H1 (cell line): ENCODE measurements around the gene CSPG5. TPM values are rescaled to one million over a fixed set of nuclear protein-coding genes. Genes with fewer than 3 reads are reported as not detected.

Source experiments
- CREB1 ChIP-seq: IDR thresholded peaks from 2 replicates; pipeline ENCODE4 v1.6.1; 2012; ENCODE audit warnings: inconsistent platforms
- CTCF ChIP-seq, 3 experiments: IDR thresholded peaks; 1 replicate in 2 of 3; 2 replicates in 1 of 3; pipeline versions ENCODE4 v1.5.1 to v1.6.1; 2011; ENCODE audit warnings: low read length in 3 of 3, mild to moderate bottlenecking in 3 of 3, inconsistent platforms in 2 of 3, low read depth in 1 of 3, moderate library complexity in 1 of 3; ENCODE audit not compliant: insufficient read depth in 1 of 3; ENCODE audit errors: control extremely low read depth in 1 of 3
- GTF2F1 ChIP-seq: IDR thresholded peaks from 2 replicates; pipeline ENCODE4 v1.6.1; 2012; ENCODE audit warnings: low read depth, low read length, improper control_type of control experiment, borderline replicate concordance
- JUND ChIP-seq: IDR thresholded peaks from 2 replicates; pipeline ENCODE4 v1.6.1; 2011; ENCODE audit warnings: mild to moderate bottlenecking, improper control_type of control experiment, low read length
- RAD21 ChIP-seq, 2 experiments: IDR thresholded peaks in 1 of 2; conservative IDR thresholded peaks in 1 of 2; 2 replicates each; pipeline ENCODE4 v1.6.1; 2011; ENCODE audit warnings: low read depth in 2 of 2, low read length in 2 of 2, improper control_type of control experiment in 1 of 2, inconsistent platforms in 1 of 2, mild to moderate bottlenecking in 1 of 2, moderate library complexity in 1 of 2
- SIN3A ChIP-seq, 2 experiments: IDR thresholded peaks in 1 of 2; conservative IDR thresholded peaks in 1 of 2; 2 replicates each; pipeline ENCODE4 v1.6.1; 2011 to 2012; ENCODE audit warnings: low read length in 2 of 2, improper control_type of control experiment in 1 of 2, low read depth in 1 of 2, mild to moderate bottlenecking in 1 of 2
- SP2 ChIP-seq: IDR thresholded peaks from 2 replicates; pipeline ENCODE4 v1.6.1; 2012; ENCODE audit warnings: mild to moderate bottlenecking, low read length, inconsistent platforms
- YY1 ChIP-seq: IDR thresholded peaks from 2 replicates; pipeline ENCODE4 v1.6.1; 2011; ENCODE audit warnings: low read depth, mild to moderate bottlenecking, low read length
- ZNF274 ChIP-seq: IDR thresholded peaks from 2 replicates; pipeline ENCODE4 v1.7.0; 2012; ENCODE audit warnings: low read length, borderline replicate concordance; ENCODE audit errors: extremely low read depth
- polyA plus RNA-seq, 7 experiments: library from polyadenylated mRNA; depleted of rRNA in 3 of 7; stranded (reverse) in 5 of 7; unstranded in 2 of 7; fragments of >200 nt in 5 of 7; fragments of 200-250 nt in 2 of 7; gene quantifications; 1 replicate in 5 of 7; 2 replicates in 1 of 7; 4 replicates in 1 of 7; pipeline versions ENCODE4 v1.2.1 to v1.2.3, GENCODE V29; 2011 to 2013; ENCODE audit warnings: missing spikeins in 2 of 7, mixed read lengths in 2 of 7
- total RNA-seq: library from RNA; stranded (reverse); fragmentation: NEBNext Ultra II Directional; extraction: Animal tissue kit (Norgen Biotek cat#: 25700); gene quantifications from 2 replicates; pipeline ENCODE4 v1.2.1, GENCODE V29; 2021
- TF ChIP-seq, protein P1 (sequence below): IDR thresholded peaks from 2 replicates; pipeline ENCODE4 v1.6.1; 2012; ENCODE audit warnings: low read length, inconsistent platforms

CSPG5 gene
- total and polyA plus RNA-seq, 2 of the 8 experiments (the other 6 are each of a cell fraction or from before 2014, with no cell fraction given) = 2.1 to 7.4 TPM

DNA sequence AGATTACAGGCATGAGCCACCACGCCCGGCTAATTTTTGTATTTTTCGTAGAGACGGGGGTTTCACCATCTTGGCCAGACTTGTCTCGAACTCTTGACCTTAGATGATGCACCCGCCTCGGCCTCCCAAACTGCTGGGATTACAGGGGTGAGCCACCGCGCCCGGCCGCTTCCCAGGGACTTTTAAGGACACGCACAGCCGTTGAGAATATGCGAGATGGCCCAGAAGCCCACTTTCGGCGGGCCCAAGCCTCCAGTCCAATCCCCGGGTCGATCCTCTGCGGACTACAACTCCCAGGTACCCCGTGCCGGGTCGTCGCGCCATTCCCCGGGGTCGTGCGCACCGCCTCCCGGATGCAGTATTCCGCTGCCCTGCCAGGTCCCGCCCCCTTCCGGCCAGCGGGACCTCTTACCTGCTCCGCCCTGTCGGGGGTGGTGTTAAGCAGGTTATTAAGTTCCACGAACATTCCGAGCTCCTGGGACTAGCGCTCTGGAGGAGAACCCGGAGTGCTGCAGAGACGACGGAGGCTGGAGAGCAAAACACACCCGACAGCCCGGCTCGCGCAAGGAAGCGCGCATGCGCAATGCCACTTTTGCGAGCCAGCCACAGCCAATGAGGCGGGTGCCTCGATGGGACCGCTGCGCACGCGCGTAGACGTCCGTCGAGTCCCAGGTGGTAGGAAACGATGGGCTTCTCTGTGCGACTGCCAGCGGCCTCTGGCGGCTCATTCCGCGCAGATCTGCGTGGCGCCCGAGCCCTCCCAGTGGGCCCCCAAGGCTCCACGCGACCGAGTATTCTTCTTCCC, 65.3 kb downstream of the CSPG5 start, which contains the start of gene ELP6 (continued):
- TF ChIP-seq CTCF (IDR thresholded peaks at IDR 0.05; ENCODE audit: control extremely low read depth in 1 of 3, insufficient read depth in 1 of 3, low read depth in 1 of 3, low read length in 3 of 3) = peak; percentile 58 to 69 (median 61)
- TF ChIP-seq CREB1 = peak; percentile 71; the same call in 1 of the 2 replicates
- TF ChIP-seq, protein P1, sequence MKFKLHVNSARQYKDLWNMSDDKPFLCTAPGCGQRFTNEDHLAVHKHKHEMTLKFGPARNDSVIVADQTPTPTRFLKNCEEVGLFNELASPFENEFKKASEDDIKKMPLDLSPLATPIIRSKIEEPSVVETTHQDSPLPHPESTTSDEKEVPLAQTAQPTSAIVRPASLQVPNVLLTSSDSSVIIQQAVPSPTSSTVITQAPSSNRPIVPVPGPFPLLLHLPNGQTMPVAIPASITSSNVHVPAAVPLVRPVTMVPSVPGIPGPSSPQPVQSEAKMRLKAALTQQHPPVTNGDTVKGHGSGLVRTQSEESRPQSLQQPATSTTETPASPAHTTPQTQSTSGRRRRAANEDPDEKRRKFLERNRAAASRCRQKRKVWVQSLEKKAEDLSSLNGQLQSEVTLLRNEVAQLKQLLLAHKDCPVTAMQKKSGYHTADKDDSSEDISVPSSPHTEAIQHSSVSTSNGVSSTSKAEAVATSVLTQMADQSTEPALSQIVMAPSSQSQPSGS = no peak
- TF ChIP-seq SP2 = no peak
- peak; percentile 55 to 67 for TF ChIP-seq RAD21 (IDR thresholded peaks at IDR 0.05 in 1 of 2, conservative IDR thresholded peaks at IDR 0.05 in 1 of 2; ENCODE audit: low read depth in 2 of 2, low read length in 2 of 2)
- no peak for TF ChIP-seq JUND
- no peak; a peak in 2 of 4 replicates for TF ChIP-seq SIN3A (conservative IDR thresholded peaks at IDR 0.05 in 1 of 2, IDR thresholded peaks at IDR 0.05 in 1 of 2; ENCODE audit: low read depth in 1 of 2, low read length in 2 of 2)
- no peak for TF ChIP-seq GTF2F1
- no peak for TF ChIP-seq ZNF274
- peak; percentile 92 for TF ChIP-seq YY1
- TF ChIP-seq, all 59 proteins: peak for 21
